BJ (cell line): ENCODE measurements around the gene STXBP6. TPM values are rescaled to one million over a fixed set of nuclear protein-coding genes. Genes with fewer than 3 reads are reported as not detected.

Experiments
- CTCF ChIA-PET: fragments of 350-600 bp; formaldehyde crosslinking; extraction: SDS; loops from one replicate; lab custom pipeline; 2021; ENCODE audit warnings: antibody characterized with exemption, inconsistent platforms; lab: Yijun Ruan, JAX
- POLR2A ChIA-PET: fragments of 300-600 bp; sonication (Branson Sonifier 250); formaldehyde crosslinking; extraction: SDS; loops from one replicate; lab custom pipeline; 2021; ENCODE audit warnings: antibody characterized with exemption; lab: Charles Lee
- DNase-seq: peaks from one replicate; pipeline ENCODE4 v3.0.0-alpha.2; 2011; ENCODE audit warnings: low read depth
- H3K27me3 ChIP-seq: 2 replicates; pipeline ENCODE4 v1.6.0; 2011; ENCODE audit warnings: low read length; ENCODE audit not compliant: control insufficient read depth, insufficient read depth
- H3K36me3 ChIP-seq: 2 replicates; pipeline ENCODE4 v1.5.1; 2011; ENCODE audit warnings: low read length; ENCODE audit not compliant: control insufficient read depth, insufficient read depth
- H3K4me3 ChIP-seq: 2 replicates; pipeline ENCODE4 v1.5.1; 2011; ENCODE audit warnings: low read depth, mild to moderate bottlenecking, control low read depth, low read length
- polyA plus RNA-seq: library from polyadenylated mRNA; depleted of rRNA; stranded (reverse); fragments of >200 nt; gene quantifications from 2 replicates; pipeline ENCODE4 v1.2.3, GENCODE V29; 2011
- TF ChIP-seq, protein P1 (sequence below): IDR thresholded peaks from 2 replicates; pipeline ENCODE4 v1.5.1; 2011; ENCODE audit warnings: low read depth, mild to moderate bottlenecking, control low read depth, inconsistent platforms, low read length, moderate library complexity; ENCODE audit not compliant: insufficient read depth

STXBP6 gene
- polyA plus RNA-seq, 1 experiment, result 12.1 TPM

DNA sequence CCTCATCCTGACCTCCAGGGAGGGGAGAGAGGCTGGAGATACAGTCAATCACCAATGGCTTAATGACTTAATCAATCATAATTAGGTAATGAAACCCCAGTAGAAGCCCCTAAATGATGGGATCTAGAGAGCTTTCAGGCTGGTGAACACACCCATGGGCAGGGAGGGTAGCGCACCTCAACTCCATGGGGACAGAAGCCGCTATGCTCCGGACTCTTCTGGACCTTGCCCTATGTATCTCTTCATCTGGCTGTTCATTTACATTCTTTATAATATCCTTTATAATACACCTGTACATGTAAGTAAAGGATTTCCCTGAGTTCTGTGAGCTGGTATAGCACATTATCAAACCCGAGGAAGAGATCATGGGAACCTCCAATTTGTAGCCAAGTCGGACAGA lies 205.9 kb downstream of the STXBP6 start:
- Histone ChIP-seq H3K27me3 (no peaks in the 10 kb centered on the region), H3K4me3 (no peak overlapping the region), H3K36me3 (no peaks in the 10 kb centered on the region)
- no peak for DNase-seq
- ChIA-PET CTCF (interaction anchor here (0.9 kb wide), 1 partner anchor 9 kb away, joined by 3 read pairs; no protein-coding TSS in a partner anchor), POLR2A (no interaction called here)
- TF ChIP-seq, protein P1, sequence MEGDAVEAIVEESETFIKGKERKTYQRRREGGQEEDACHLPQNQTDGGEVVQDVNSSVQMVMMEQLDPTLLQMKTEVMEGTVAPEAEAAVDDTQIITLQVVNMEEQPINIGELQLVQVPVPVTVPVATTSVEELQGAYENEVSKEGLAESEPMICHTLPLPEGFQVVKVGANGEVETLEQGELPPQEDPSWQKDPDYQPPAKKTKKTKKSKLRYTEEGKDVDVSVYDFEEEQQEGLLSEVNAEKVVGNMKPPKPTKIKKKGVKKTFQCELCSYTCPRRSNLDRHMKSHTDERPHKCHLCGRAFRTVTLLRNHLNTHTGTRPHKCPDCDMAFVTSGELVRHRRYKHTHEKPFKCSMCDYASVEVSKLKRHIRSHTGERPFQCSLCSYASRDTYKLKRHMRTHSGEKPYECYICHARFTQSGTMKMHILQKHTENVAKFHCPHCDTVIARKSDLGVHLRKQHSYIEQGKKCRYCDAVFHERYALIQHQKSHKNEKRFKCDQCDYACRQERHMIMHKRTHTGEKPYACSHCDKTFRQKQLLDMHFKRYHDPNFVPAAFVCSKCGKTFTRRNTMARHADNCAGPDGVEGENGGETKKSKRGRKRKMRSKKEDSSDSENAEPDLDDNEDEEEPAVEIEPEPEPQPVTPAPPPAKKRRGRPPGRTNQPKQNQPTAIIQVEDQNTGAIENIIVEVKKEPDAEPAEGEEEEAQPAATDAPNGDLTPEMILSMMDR, result no peak

DNA sequence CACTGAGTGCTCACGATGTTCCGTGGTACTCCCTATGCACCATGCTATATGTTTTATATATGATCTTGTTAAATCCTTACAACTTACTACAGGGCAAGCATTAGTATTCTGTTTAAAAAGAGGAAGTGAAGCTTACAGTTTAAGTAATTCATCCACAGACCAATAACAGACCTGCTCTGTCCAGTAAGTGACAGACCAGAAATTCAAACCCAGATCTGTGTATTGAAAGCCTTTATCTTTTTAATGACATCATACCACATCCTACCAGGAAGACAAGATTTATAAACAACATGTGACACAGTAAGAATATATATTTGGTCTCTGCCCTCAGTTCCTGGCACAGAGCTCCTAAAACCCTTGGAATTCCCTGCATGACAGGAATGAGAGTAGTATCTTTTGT lies 206.5 kb downstream of the STXBP6 start:
- ChIA-PET POLR2A (no interaction called here), CTCF (interaction anchor here (0.9 kb wide), 1 partner anchor 9 kb away, joined by 3 read pairs; no protein-coding TSS in a partner anchor)
- no peaks in the 10 kb centered on the region for H3K27me3 ChIP-seq
- TF ChIP-seq, protein P1, result no peak
- DNase-seq, result no peak
- no peaks in the 10 kb centered on the region for H3K36me3 ChIP-seq
- no peak overlapping the region for H3K4me3 ChIP-seq

DNA sequence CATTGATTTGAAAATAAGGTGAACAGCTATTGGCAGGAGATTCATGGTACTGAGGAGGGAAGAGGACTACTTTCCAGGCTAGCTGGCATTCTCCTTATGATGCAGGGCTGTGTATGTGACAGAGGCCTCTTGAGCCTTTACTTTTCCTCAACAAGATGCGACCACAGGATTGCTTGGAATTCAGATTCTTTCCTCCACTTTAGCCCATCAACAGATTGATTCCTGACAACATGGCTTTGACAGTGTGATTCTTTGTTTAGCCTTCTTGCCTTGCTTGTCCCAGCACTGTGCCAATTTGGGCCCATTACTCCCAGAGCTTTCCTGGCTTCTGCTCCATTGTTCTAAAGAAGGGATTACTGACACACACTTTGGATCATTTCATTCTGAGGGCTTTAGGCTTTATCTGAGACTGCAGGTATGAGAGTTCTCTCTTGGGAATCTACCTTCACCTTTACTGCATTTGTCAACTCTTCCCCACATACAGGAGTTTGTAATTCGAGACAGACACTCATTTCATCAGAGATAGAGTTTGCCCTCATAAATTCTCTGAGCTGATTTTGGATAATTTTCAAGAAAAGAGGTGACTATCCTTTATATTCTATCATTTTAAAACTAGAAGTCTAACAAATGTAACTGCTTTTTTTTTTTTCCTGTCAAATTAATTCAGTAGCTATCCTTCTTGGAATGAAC lies 209.6 kb downstream of the STXBP6 start:
- no peak overlapping the region for H3K4me3 ChIP-seq
- H3K36me3 ChIP-seq, result no peaks in the 10 kb centered on the region
- CTCF ChIA-PET, result interaction anchor here (0.7 kb wide), 1 partner anchor 34 kb away, joined by 3 read pairs; no protein-coding TSS in a partner anchor
- DNase-seq, result no peak
- no peaks in the 10 kb centered on the region for H3K27me3 ChIP-seq
- POLR2A ChIA-PET, result no interaction called here
- TF ChIP-seq, protein P1, result no peak

DNA sequence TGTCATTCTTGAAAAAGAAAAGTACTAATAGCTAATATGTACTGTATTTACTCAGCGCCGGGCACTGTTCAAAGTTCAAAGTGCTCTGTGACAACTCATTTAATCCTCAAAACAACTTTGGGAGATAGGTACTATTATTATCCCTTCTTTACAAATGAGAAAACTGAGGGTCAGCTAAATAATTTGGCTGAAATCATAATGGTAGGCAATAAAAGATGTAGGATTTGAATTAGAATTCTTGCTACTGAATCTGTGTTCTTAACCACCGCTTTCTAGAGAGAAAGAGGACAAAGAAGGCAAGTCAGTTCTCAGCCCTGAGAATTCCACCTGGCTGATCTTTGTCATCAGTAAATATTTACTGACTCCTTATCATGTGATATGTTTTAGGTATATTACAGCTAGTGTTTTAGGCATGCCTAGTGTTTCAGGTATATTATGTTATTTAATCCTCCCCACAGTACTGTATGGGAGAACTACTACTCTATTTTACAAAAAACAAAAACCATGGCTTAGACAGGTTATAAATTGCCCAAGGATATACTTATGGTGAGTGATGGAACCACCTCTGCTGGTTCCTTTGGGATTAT lies 210.2 kb downstream of the STXBP6 start:
- H3K36me3 ChIP-seq, result no peaks in the 10 kb centered on the region
- DNase-seq, result no peak
- no peak overlapping the region for H3K4me3 ChIP-seq
- ChIA-PET POLR2A (no interaction called here), CTCF (interaction anchor here (0.9 kb wide), 1 partner anchor 9 kb away, joined by 4 read pairs; no protein-coding TSS in a partner anchor)
- no peaks in the 10 kb centered on the region for H3K27me3 ChIP-seq
- TF ChIP-seq, protein P1, result no peak

DNA sequence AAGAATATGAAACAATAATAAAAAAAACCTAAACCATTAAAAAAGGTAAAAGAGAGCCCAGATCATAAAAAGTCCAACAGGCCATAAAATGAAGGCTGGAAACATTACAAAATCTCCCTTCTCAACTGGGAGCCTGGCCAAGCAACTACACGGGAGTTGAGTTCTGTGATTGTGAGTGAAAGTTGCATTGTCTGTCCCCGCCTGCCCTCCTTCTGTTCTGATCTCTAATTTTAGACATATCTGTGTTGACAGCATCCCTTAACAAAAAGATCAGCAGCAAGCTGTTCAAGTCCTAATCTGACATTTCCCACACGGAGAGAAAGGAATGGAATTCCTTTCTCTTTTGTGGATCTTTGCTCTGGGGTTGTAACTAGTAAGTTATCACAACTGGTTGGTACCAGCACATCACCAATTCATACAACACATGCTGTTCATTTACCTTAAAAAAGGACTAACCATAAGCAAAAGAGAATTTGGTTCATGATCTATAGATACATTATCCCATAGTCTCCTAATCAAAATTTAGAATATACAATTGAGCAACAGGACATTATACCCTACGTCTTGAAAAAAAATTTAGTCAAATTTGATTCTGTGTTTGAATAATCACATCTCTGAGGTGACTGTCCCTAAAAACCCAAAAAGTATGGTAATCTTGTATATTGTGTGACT lies 210.9 kb downstream of the STXBP6 start:
- no peak overlapping the region for H3K4me3 ChIP-seq
- DNase-seq, result no peak
- ChIA-PET POLR2A (no interaction called here), CTCF (interaction anchor here (0.9 kb wide), 1 partner anchor 9 kb away, joined by 4 read pairs; no protein-coding TSS in a partner anchor)
- H3K36me3 ChIP-seq, result no peaks in the 10 kb centered on the region
- H3K27me3 ChIP-seq, result no peaks in the 10 kb centered on the region
- TF ChIP-seq, protein P1, result no peak
